ENCODE measurements around the gene EPB41L1.

DNA sequence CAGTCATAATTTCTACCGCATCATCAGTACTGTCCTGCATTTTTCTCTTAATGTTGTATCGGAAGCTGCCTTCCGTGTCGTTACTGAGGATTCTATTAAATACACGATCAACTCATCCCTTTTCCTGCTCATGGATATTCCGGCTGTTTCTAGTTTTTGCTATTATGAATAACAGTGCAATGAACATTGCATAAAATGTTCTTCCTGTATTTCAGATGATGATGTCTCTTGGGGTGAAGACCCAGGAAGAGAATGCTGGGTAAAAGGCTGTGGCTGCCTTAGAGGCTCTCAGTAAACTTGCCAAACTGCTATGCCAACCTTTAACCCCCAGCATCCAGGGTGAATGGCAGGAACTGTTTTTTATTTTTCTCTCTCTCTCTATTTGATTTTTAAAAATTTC is 24.1 kb upstream of the EPB41L1 start:
- TF ChIP-seq, protein P1, sequence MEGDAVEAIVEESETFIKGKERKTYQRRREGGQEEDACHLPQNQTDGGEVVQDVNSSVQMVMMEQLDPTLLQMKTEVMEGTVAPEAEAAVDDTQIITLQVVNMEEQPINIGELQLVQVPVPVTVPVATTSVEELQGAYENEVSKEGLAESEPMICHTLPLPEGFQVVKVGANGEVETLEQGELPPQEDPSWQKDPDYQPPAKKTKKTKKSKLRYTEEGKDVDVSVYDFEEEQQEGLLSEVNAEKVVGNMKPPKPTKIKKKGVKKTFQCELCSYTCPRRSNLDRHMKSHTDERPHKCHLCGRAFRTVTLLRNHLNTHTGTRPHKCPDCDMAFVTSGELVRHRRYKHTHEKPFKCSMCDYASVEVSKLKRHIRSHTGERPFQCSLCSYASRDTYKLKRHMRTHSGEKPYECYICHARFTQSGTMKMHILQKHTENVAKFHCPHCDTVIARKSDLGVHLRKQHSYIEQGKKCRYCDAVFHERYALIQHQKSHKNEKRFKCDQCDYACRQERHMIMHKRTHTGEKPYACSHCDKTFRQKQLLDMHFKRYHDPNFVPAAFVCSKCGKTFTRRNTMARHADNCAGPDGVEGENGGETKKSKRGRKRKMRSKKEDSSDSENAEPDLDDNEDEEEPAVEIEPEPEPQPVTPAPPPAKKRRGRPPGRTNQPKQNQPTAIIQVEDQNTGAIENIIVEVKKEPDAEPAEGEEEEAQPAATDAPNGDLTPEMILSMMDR (tag by site-specific recombination; IDR thresholded peaks at IDR 0.05), result no peak
- TF ChIP-seq, protein P2, sequence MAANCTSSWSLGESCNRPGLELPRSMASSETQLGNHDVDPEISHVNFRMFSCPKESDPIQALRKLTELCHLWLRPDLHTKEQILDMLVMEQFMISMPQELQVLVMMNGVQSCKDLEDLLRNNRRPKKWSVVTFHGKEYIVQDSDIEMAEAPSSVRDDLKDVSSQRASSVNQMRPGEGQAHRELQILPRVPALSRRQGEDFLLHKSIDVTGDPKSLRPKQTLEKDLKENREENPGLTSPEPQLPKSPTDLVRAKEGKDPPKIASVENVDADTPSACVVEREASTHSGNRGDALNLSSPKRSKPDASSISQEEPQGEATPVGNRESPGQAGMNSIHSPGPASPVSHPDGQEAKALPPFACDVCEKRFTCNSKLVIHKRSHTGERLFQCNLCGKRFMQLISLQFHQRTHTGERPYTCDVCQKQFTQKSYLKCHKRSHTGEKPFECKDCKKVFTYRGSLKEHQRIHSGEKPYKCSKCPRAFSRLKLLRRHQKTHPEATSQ (tag by site-specific recombination; IDR thresholded peaks at IDR 0.05), result no peak
